ELF-1 (cell line): Measurements from ENCODE around the gene FBXO45.
A peak's percentile ranks its signal among the peaks of the same experiment; 100 is the strongest.
"Not testable (repeated sequence)": the region's sequence is repeated elsewhere in the genome, so short reads cannot be mapped to it uniquely, and the experiment has no call there.

Source experiments
- DNase-seq: peaks from one replicate; pipeline ENCODE4 v3.0.0-alpha.2; 2016; ENCODE audit warnings: low read depth, low spot score

FBXO45 gene

DNA sequence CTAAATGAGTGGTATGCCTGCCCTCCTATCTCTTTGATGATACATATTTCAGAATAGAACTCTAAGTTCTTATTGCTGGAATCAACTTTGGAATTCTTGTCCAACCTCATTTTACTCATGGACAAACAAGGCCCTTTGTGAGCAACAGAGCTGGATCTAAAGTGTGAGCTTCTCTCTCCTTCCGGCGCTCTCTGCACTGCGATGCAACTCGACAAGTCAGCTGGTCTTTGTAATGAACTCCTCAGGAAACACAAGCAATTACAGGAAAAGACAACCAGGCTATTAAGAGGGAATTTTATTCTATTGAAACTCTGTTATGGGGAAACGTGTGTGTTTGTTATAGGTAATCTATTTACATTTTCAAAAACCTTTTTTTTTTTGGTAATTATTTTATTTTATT, 50.8 kb downstream of the FBXO45 start:
- DNase-seq, result no peak

DNA sequence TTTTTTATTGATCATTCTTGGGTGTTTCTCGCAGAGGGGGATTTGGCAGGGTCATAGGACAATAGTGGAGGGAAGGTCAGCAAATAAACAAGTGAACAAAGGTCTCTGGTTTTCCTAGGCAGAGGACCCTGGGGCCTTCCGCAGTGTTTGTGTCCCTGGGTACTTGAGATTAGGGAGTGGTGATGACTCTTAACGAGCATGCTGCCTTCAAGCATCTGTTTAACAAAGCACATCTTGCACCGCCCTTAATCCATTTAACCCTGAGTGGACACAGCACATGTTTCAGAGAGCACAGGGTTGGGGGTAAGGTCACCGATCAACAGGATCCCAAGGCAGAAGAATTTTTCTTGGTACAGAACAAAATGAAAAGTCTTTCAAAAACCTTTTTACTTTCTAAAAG, 51.2 kb downstream of the FBXO45 start:
- DNase-seq, result not testable (repeated sequence)

DNA sequence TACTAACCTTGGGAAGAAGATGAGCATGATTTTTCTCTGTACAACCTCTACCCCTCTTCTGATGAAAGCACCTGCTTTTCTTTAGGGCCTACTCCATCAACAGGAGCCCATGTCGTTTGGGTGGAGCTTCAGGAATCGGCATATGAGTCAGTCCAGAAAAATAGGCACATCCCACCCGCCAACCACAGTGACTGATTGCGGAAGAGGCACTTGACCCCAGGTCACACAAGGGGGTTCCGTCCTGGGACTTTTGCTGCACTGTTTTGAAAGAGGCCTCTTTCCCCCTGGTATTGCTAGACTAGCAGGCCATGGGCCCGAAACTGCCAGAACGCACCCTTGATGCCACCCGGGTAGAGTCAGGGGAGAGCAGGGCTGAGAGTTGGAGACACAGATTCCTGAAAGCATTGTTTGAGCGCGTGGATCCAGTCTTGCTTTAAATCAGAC, 51.7 kb downstream of the FBXO45 start:
- DNase-seq, result no peak

DNA sequence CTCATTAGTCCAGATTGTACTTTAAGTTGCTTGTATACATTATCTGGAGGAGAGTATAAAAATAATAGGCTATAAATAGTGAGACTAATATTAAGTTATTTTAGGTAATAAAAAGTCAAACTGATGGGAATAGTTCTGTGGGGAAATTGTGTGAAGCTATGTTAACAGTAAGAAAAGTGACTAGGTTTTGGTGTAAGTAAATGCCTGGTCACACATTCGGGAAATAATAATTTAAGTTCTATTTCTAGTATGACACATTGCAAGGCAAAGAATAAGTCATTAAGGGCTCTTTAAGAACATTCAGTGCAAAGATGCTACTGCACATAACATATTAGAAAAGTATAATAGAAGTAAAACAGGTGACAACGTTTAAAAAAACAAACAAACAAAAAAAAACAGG, 52.2 kb downstream of the FBXO45 start:
- DNase-seq, result no peak

DNA sequence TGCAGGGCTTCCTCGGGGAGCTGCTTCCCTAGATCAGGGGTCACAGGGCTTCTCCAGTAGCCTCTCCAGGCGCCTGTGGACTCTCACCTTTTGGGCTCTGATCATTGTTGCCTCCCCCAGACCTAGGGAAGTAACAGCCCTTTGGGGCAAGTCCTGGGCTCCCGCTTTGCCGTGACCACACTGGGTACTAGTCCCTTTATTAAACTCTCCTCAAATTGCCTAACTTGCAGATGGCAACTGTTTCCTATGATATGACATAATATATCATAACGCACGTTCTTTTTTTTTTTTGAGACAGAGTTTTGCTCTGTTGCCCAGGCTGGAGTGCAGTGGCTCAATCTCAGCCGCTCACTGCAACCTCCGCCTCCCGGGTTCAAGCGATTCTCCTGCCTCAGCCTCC, 53.2 kb downstream of the FBXO45 start:
- DNase-seq, result no peak

DNA sequence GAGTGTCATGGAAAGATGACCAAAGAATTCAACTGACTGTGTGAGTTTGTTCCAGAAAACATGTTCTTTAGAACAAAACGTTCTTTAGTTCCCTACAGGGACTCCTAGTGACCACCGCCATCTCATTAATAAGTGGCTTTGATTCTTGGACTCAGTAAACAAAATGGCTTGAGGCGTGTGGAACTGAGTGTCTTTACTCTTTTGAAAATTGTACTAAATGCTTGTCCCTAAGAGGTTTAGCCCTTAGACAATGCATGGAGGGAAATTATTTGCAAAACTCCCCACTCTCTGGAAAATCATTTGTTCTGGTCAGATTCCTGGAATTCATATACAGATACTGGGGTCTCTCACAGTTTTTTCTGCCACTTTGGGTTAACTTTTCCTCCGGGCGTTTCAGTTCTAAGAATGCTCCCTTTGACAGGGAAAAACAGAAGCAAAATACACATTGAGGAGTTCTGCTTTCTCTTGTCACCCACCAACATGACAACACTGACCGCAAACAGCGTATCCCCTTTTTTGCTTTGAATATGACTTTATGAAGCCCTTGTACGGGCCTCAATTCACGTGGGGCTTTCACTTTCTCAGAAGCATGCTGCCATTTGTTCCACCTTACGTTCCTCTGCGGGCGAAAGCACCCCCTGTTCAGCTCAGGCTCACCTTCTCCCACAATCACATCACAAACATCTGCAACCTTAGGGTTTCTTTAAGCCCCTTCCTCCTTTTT, 55.8 kb downstream of the FBXO45 start:
- DNase-seq, result no peak

DNA sequence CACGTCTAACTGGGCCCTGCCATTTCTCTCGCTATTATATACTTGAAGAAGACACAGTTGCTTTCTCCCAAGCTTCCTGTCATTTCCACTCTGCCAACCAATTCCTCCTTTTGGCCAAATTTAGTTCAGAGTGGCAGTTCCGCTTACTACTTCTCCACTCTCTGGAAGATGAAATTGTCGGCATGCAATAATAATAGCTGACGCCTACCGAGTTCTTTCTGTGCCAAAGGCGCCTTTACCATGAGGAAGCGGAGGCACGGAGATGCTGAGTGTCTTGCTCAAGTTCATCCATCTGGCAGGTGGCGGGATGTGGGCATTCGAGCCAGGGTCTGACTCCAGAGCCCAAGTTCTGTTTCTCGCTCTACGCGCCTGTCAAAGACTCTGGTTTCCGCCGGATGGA, 56.4 kb downstream of the FBXO45 start:
- DNase-seq, result no peak

DNA sequence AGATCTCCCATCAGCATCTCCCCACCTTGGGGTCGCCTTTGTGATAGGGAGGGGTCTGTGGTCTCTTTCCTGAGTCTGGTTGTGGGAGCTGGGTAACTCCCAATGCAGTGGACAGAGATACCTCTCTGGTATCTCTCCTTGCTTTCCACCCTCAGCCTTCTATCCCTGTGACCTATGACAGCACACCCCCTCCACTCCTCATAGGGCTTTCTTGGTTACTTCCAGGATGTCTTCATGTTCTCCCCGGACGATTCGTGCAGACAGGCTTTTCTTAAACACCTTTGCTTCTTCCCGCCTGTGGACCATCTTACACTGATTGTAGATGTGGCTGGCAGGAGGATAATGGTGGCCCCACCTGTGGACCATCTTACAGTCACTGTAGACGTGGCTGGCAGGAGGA, 56.9 kb downstream of the FBXO45 start:
- DNase-seq, result no peak

DNA sequence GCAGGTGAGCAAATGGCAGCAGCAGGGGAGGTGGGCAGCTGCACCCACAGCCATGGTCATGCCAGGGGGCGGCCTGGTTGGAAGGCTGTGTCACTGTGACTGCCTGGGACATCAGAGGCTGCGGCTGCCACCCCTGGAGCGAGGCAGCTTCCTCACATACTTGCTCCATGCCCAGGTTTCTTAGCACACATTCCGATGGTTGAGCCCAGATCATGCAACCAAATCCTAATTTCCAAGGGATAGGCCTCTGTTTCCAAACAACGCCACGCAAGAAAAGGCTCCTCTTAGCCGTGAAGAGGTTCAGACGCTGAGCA, 59.4 kb downstream of the FBXO45 start:
- no peak for DNase-seq

DNA sequence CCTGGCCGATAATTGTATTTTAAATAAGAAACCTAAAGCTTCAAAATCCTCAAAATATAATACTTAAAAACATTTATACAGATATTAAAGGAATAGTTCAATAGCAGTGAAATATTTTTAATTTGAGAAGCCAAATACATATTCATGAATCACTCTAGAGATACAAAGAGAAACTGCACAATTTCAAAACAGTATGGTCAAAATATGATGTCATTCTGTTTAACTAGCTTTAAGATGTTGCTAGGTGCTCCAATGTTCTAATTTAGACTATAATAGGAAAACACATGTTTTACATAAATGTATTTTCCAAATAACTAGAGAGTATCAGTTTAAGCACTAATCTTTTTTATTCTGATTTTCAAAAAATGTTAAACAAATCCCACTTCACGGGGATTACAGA, 60.8 kb downstream of the FBXO45 start:
- DNase-seq, result no peak

DNA sequence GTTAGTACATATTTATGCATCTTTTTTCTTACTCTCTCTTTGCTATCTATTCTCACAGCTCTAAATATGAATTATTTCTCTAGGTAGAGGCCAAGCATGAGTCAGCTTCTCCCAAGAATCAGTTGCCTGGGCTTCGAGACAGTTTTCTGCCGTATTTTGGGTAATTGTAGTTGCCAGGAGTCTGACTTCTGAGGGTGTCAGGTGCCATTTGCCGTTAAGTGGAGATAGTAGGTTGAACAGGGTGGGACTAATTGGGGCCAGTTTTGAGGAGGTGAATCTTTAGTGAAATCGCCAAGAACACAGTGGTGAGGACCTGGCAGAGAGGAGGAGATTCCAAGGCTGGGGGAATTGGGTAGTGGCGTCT, 63.2 kb downstream of the FBXO45 start:
- no peak for DNase-seq

DNA sequence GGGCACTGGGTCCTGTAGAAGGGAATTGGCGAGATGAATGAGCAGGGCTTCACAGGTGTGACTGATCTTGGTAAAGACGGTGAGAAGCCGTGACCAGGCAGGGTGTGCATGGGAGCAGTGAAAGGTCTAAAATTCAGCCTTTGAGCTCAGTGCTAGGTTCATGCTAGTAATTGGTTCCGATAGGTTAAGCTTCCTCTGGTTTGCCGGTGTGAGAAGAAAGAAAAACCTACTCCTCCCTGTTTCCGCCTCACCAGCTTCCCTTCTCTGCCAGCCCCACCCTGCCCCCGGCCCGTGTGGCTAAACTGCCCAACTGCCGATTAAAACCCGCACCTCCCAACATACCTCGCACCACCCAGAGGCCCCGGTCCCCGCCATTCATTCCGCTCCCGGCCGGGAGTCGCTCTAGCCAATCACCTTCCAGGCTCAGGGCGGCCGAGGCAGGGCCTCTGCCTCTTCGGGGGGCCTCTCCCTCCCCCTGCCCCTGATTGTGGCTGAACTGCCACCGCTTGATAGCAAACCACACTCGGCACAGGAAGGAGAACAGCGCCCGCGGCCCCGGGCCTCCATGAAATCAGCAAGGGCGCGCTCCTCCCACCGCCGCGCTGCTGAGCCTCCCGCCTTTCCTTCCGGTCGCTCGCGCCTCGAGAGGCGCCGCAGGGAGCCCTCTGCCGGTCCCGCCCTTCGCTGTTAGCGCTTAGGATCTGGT, 63.7 kb downstream of the FBXO45 start:
- peak; percentile 97 for DNase-seq

DNA sequence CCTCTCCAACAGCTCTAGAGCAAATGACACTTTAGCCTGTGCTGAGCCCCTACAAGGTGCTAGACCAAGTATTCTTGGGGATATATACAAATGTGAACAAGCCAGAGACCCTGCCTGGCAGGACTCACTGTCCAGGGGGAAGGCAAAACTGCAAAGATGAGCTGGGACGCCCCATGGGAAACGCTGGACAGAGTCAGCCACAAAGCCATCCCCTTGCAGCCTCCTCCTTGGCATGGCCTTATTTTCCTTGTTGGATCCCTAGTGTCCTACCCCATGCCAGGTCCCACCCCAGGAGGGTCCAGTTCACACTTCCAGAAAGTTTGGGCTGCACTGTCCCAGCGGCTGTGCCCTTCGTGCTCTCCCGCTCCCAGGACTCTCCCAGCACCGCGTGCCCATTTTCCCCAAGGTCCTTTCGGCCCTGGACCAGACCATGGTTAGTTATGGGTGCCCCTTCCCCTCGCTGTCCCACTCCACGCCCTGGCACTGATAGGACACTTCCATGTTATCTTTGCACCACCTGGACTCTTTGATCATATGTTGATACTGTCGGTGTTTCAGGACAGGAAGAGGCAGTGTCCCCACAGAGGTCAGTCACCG, 65.2 kb downstream of the FBXO45 start:
- no peak for DNase-seq

DNA sequence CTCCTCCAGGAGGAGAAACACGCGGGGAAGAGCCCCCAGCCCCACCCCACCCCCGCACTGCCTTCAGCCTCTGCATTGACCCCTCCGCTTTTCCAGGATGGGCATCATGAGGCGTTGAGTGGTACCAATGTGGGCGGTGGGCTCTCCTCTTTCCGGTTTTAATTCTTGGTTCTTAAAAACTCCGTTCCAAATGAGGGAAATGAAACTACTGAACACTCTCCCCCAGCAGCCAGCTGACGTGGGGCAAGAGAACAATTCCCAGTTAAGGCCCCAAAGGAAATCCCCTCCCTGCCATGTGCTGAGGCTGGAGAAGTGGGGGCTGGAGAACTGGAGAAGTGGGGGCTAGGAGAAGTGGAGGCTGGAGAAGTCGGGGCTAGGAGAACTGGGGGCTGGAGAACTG, 65.8 kb downstream of the FBXO45 start:
- DNase-seq, result no peak

DNA sequence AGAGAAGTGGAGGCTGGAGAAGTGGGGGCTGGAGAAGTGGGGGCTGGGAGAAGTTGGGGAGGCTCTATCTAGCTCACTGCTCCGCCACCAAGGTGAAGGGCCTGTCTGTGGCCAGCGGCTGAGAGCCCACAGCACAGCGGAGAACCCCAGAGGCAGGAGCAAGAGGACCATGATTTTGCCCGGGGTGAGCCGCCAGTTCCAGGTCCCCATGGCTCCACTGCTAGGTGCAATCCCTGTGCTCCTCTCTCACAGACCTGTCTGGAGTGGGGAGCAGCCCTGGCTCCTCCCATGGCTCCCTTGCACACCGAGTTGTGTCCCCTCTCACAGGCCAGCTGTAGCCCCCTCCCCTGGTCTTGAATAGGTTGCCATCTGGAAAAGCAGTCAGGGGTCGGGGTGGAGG, 66.4 kb downstream of the FBXO45 start:
- no peak for DNase-seq

DNA sequence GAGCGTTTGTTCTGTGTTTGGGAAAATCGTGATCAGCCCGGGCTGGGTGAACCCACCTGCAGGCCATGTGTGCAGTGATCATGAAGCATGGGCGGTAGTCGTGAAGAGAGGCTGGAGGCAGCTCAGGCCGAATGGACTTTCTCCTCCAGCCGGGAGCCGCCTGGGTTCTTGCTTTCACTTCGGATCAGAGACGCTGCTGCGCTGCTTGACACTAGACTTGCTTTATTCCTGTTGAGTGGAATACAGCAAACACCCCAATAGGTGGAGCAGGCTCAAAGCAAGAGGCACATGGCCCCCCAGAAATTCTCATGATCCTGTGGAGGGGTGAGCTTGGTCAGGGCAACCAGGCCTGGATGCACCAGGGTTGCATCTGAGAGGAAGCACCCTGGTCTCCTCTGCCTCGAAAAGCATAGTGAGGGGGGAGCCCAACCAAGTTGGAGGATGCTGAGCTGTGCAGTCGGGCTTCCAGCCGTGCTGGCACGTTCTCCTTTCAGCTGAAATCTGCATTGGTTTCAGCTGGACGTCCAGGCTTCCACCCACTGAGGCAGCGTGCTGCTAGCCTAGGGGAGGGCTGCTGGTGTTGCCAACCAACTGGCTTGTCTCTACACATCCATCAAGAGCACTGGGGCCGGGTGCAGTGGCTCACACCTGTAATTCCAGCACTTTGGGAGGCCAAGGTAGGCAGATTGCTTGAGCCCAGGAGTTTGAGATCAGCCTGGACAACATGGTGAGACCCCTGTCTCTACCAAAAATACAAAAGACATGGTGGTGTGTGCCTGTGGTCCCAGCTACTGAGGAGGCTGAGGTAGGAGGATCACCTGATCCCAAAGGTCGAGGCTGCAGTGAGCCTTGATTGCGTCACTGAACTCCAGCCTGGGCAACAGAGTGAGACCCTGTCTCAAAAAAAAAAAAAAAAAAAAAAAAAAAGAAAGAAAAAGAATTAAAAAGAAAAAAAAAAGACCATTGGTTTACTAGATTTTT, 68.2 kb downstream of the FBXO45 start:
- DNase-seq, result no peak

DNA sequence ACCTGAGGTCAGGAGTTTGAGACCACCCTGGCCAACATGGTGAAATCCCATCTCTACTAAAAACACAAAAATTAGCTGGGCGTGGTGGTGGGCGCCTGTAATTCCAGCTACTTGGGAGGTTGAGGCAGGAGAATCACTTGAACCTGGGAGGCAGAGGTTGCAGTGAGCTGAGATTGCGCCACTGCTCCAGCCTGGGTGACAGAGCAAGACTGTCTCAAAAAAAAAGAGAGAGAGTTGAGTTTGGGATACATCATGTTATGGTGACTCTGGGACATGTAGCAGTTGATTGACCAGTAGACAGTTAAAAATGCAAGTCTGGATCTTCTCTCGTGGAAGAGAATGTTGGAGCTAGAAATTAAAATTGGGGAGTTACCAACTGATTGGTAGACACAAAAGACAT, 69.5 kb downstream of the FBXO45 start:
- not testable (repeated sequence) for DNase-seq
